Activated CD8-positive, alpha-beta T cell treated with anti-CD3 and anti-CD28 coated beads for 36 hours (primary cell): ENCODE measurements around the gene MICAL2. TPM values are rescaled to one million over a fixed set of nuclear protein-coding genes. Genes with fewer than 3 reads are reported as not detected.

Experiments
- ATAC-seq: fragments of 200-7000 bp; cut with Tn5 transposase; one replicate; pipeline ENCODE4 v1.10.0; 2021; ENCODE audit warnings: mild to moderate bottlenecking, moderate library complexity
- CTCF ChIA-PET: fragments of 350-600 bp; sonication (Branson Sonifier 250); formaldehyde crosslinking; loops from one replicate; lab custom pipeline; 2021; ENCODE audit warnings: antibody characterized with exemption; lab: Charles Lee
- POLR2A ChIA-PET: fragments of 350-600 bp; sonication (Branson Sonifier 250); formaldehyde crosslinking; loops from one replicate; lab custom pipeline; 2021; ENCODE audit warnings: antibody characterized with exemption; lab: Charles Lee
- DNase-seq: peaks from one replicate; pipeline ENCODE4 v3.0.0-alpha.2; 2020
- H3K27ac Mint-ChIP-seq: one replicate; pipeline ENCODE4 v1.8.0; 2021; ENCODE audit warnings: mild to moderate bottlenecking, mixed read lengths
- H3K27me3 Mint-ChIP-seq: one replicate; pipeline ENCODE4 v1.8.0; 2021; ENCODE audit warnings: mixed read lengths
- H3K36me3 Mint-ChIP-seq: one replicate; pipeline ENCODE4 v1.8.0; 2021; ENCODE audit warnings: low read depth, mixed read lengths
- H3K4me1 Mint-ChIP-seq: one replicate; pipeline ENCODE4 v1.8.0; 2021; ENCODE audit warnings: low read depth, mixed read lengths
- H3K4me3 Mint-ChIP-seq: one replicate; pipeline ENCODE4 v1.8.0; 2021; ENCODE audit warnings: mild to moderate bottlenecking, moderate library complexity, mixed read lengths
- H3K9me3 Mint-ChIP-seq: one replicate; pipeline ENCODE4 v1.8.0; 2021; ENCODE audit warnings: mixed read lengths
- CTCF ChIP-seq: fragments of 200-600 bp; IDR thresholded peaks from one replicate; pipeline ENCODE4 v1.8.0; 2022; ENCODE audit warnings: antibody characterized with exemption, mild to moderate bottlenecking
- intact Hi-C: fragments of 100-400 bp; cut with micrococcal nuclease; formaldehyde crosslinking; loops from one replicate; pipeline ENCODE4 v1.10.0; 2022
- total RNA-seq, 2 experiments: library from RNA; stranded (reverse); gene quantifications; one replicate each; pipeline ENCODE4 v1.2.3, GENCODE V29; 2021

Gene MICAL2
- total RNA-seq, 2 experiments from 2014 or later: 99.8 to 105 TPM

- ATAC-seq (no peak), DNase-seq (no peak)
- ChIA-PET CTCF (interaction anchor here (1.0 to 3.2 kb wide), 2 partner anchors 135 to 141 kb away, joined by 3 to 13 read pairs; no protein-coding TSS in a partner anchor), POLR2A (no interaction called here)
- H3K27me3 Mint-ChIP-seq: no peaks in the 10 kb centered on the region
- peaks cover 5% of the 10 kb centered on the region for H3K4me1 Mint-ChIP-seq
- no peak for TF ChIP-seq CTCF
- H3K36me3 Mint-ChIP-seq: no peaks in the 10 kb centered on the region
- no peak overlapping the region for H3K4me3 Mint-ChIP-seq
- no peaks in the 10 kb centered on the region for H3K9me3 Mint-ChIP-seq
- intact Hi-C loops: no loop called here
- H3K27ac Mint-ChIP-seq: no peak overlapping the region
Measured at GRCh38 chr11:12101318-12101717, 9.1 kb upstream of the MICAL2 start.

- TF ChIP-seq CTCF: no peak
- intact Hi-C loops: no loop called here
- Mint-ChIP-seq H3K36me3 (no peaks in the 10 kb centered on the region), H3K4me3 (no peak overlapping the region), H3K4me1 (peaks cover 6% of the 10 kb centered on the region), H3K27me3 (no peaks in the 10 kb centered on the region), H3K27ac (no peak overlapping the region), H3K9me3 (no peaks in the 10 kb centered on the region)
- ChIA-PET POLR2A (no interaction called here), CTCF (interaction anchor here (0.9 to 3.2 kb wide), 7 partner anchors 8 to 179 kb away, joined by 3 to 13 read pairs (median 3); no protein-coding TSS in a partner anchor)
- DNase-seq (no peak), ATAC-seq (no peak)
Measured at GRCh38 chr11:12102588-12103410, 7.6 kb upstream of the MICAL2 start.

- ChIA-PET CTCF (interaction anchor here (0.9 to 3.2 kb wide), 9 partner anchors 8 to 178 kb away, joined by 3 to 13 read pairs (median 3); no protein-coding TSS in a partner anchor), POLR2A (no interaction called here)
- no peaks in the 10 kb centered on the region for H3K9me3 Mint-ChIP-seq
- no peak for TF ChIP-seq CTCF
- DNase-seq (no peak), ATAC-seq (no peak)
- no peaks in the 10 kb centered on the region for H3K36me3 Mint-ChIP-seq
- intact Hi-C loops: no loop called here
- H3K27me3 Mint-ChIP-seq: no peaks in the 10 kb centered on the region
- H3K4me3 Mint-ChIP-seq: no peak overlapping the region
- no peak overlapping the region for H3K27ac Mint-ChIP-seq
- H3K4me1 Mint-ChIP-seq: peaks cover 7% of the 10 kb centered on the region
Measured at GRCh38 chr11:12103411-12104225, 6.8 kb upstream of the MICAL2 start.

- H3K27ac Mint-ChIP-seq: no peak overlapping the region
- H3K4me3 Mint-ChIP-seq: no peak overlapping the region
Measured at GRCh38 chr11:12105471-12105870, 4.9 kb upstream of the MICAL2 start.

More at GRCh38 chr11:12105471-12105870, 4.9 kb upstream of the MICAL2 start:
- ChIA-PET CTCF (interaction anchor here (0.8 kb wide), 1 partner anchor 15 kb away, joined by 3 read pairs; no protein-coding TSS in a partner anchor), POLR2A (no interaction called here)
- peaks cover 18% of the 10 kb centered on the region for H3K4me1 Mint-ChIP-seq
- DNase-seq (no peak), ATAC-seq (no peak)
- no peak for TF ChIP-seq CTCF
- H3K9me3 Mint-ChIP-seq: no peaks in the 10 kb centered on the region
- intact Hi-C loops: no loop called here
- no peaks in the 10 kb centered on the region for H3K27me3 Mint-ChIP-seq
- H3K36me3 Mint-ChIP-seq: no peaks in the 10 kb centered on the region
